ENCODE results near the gene TDRD7.

TDRD7 gene

DNA sequence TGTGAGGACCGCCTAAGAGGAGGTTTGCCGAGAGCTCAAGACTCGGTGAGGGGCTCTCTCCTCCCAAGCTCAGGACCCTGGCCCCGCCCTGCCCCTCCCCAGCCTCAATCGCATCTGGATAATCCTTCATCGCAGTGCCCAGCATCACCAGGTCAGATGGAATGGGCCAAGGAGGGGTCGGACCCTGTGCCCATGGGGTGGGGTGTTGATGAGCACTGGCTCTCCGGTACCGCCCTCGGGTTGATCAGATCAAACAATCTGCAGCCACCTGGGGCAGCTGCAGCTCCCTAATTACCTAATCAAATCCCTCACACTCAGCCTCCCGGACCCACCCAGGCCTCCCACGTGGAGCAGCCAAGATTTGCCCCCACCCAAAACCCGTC, 24.4 kb upstream of the TDRD7 start:
- DNase-seq, result no peak

DNA sequence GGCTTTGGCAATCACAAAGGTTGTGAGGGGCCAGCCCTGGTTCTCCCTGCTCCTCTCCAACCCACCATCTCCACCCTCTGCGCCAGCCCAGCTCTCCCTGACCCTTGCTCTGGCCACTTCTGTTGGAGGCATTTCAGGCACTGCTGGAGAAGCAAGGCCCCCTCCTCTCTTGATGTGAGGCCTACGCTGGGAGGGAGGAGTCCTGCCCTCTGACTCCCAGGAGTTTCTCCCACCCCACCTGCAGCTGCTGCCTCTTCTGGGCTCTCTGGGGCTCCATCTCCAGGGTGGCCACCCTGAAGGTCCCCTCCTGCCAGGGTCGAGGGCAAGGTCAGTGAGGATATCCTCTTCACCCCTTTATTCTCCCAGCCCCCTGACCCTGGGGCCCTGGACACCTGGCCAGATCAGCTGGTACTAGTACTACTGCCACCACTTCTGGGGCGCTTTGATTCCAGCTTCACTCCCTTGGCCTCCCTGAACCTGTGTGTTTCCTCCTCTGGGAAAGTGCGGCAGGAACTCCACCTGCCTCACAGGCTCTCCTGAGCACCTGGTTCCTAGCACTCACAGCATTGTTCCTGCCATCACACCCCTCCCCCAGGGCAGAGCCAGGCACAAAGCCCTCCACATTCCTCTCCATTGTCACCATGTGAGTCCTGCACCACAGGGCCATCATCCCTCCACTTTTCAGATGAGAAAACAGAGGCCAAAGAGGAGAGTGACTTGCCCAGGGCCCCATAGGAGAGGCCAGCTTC, 23.8 kb upstream of the TDRD7 start:
- DNase-seq, result no peak

DNA sequence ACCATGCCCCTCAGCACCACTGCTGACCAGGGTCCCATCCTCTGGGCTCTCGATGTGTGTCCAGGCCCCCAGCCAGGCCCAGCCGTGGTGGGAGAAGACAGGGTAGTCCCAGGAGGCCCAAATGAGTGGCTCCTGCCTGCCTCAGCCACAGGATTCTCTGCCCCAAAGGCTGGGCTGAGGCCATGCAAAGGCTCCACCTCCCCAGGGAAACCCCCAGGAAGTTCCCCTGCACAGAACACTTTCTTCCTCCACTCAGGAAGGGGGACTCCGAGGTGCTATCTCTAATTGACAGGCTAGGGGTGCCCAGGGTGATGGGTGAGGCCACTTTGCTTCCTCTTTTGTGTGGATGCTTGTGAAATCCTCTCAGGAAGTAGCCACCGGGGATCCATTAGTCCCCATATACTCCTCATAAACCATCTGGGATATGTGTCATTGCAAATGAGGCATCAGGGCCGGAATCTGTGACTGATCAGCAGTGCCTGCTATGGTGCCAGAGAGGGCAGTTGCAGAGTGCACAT, 23.1 kb upstream of the TDRD7 start:
- DNase-seq, result no peak

DNA sequence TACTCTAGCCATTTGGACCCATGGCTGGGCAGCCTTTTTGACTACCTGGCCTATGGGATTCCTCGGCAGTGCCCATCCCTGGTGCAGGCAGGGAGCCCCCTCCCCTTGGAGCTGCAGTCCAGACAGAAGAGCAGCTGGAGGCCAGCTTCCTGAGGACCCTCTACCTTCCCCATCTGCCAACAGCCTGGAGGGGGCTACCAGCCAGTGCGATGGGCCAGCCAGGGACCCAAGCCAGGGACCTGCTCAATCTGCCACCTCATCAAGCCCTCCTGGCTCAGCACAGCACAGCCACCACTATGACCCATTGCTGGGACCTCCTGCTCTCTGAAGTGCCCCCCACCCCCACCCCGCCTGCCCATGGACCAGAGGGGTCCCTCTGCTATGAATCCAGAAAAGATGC, 22.6 kb upstream of the TDRD7 start:
- no peak for DNase-seq

DNA sequence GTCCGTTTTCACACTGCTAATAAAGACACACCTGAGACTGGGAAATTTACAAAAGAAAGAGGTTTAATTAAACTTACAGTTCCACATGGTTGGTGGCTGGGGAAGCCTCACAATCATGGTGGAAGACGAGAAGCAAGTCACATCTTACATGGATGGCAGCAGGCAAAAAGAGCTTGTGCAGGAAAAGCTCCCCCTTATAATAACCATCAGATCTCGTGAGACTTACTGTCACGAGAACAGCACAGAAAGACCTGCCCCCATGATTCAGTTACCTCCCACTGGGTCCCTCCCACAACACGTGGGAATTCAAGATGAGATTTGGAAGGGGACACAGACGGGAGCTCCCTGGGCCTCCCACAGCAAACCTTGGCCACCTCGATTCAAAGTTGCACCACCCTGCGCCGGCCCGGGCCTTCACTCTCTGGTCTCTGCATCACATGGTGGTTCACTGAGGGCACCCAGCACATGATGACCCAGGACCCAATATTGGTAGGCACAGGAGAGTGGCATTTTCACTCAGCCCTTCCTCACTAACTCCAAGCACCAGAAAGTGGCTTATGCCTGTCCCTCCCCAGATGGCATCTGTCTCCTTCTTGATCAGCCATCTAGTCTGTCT, 21.0 kb upstream of the TDRD7 start:
- no peak for DNase-seq

DNA sequence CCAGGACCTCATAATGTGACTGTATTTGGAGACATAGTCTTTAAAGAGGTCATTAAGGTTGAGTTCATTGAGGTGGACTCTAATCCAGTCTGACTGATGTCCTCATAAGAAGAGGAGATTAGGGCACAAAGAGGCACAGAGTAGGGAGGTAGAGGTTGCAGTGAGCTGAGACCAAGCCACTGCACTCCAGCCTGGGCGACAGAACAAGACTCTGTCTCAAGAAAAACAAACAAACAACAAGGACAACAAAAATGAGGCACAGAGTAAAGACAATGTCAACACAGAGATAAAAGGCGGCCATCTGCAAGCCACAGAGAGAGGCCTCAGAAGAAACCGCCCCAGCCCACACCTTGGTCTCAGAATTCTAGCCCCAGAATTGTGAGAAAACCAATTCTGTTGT, 17.0 kb upstream of the TDRD7 start:
- no peak for DNase-seq

DNA sequence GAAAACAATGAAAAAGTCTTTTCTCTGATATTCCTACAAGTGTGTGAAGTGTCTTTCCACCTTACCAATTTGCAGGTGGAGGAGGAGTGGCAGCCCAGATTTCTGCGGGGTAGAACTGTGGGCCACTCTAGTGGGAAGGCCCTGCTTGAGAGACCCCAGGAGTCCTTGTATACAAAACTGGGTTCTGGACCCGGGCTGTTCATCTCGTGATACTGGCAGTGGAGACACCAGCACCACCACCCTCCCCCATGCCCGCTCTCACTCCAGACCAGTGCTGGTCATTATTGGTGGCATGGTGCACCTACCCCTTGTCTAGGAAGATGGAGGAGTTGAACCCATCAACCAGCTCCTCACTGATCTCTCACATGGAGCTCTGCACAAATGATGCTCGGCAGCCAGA, 16.2 kb upstream of the TDRD7 start:
- no peak for DNase-seq

DNA sequence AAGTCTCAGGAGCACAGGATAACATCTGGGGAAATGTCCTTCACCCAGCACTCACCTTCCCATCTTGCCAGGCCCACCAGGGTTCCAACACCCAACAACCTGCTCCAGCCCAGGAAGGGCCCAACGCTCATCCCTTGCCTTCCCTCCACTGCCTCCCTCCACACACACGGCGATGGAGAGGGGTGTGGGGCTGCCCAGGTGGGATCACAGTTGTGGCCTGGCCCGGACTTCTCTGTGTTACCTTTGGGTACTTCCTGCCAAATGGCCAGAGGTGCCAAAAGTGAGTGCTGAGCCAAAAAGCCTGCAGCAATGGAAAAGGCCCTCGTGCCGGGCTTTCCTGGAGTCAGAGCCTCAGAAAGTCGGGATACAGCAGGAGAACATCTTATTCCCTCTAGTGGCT, 15.6 kb upstream of the TDRD7 start:
- no peak for DNase-seq

DNA sequence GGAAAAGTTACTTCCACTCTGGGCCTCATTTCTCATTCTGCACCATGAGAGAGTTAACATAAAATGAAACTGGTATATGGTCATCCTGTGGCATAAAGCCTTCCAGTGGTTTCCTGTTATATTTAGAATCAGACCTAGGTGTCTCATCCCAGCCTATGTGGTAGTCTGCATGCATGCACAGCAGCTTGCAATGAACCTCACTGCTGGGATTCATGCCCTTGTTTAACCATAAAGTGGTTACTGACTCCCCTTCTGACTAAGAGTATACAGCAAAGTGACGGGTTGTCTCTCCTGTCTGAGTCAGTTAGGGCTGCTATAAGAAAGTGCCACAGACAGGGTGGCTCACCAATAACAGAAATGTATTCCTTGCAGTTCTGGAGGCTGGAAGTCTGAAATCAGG, 14.7 kb upstream of the TDRD7 start:
- DNase-seq, result no peak

DNA sequence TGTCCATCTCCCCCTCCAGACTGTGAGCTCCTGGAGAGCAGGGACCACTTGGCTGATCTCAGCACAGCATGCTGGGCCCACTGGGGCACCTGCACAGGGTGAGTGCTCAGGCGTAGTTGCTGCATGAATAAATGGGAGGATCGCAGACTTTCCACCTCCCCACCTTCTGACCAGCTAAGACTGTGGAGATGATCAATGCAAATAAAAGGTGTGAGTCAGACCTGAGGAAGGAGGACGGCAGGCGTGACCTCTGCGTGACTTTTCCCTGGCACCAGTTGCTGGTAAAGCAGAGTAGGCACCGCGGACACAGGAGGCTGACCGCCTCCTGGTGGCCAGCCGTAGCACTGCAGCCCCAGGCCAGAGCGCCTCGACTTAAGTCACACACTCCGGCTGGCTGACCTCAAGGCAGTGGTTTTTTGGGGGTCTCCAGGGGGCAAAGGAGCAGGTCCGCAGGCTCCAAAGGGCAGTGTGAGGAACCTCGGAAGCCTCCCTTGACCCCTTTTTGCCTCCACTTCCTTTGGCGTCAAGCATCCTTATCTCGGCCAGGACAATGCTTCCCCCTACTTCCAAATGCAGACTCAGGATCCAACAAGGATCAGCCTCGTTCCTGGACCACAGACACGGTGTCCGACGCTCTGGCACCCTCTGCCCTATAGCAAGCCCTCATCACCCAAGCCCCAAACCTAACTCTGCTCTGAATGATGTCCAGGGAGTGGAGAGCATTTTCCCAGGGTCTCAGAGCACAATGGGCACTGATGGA, 12.7 kb upstream of the TDRD7 start:
- peak; percentile 43 for DNase-seq

DNA sequence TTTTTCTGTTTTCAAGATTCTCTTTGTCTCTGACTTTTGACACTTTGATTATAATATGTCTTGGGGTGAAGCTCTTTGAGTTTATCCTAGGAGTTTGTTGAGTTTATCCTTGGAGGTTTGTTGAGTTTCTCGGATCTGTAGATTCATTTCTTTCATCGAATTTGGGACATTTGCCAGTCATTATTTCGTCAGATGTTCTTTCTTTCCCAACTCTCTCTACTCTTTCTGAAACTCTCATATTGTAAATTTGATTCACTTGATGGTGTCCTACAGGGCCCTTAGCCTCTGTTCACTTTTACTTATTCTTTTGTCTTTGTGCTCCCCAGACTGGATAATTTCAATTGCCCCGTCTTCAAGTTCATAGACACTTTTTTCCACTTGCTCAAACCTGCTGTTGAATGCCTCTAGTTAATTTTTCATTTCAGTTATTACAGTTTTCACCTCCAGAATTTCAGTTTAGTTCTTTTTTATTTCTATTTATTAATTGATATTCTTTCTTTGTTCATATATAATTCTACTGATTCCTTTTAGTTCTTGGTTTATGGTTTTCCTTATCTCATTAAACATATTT, 8.1 kb upstream of the TDRD7 start:
- DNase-seq, result no peak

DNA sequence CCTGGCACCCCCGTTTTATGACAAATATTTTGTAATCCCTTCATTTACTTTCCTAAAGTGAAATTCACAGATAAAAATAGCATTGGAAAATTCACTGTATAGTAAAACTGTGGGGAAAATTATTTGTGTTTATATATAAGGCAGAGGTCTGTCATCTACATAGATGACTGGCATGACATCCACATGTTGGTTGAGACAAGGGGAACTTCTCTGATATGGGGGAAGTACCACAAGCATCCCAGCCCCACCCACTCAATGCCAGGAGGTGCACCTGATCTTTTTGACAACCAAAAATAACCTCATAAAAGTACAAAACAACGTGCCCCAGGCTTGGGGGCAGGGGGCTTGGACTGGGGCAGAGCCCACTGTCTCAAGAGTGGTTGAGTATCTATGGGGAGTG, 6.3 kb upstream of the TDRD7 start:
- no peak for DNase-seq

DNA sequence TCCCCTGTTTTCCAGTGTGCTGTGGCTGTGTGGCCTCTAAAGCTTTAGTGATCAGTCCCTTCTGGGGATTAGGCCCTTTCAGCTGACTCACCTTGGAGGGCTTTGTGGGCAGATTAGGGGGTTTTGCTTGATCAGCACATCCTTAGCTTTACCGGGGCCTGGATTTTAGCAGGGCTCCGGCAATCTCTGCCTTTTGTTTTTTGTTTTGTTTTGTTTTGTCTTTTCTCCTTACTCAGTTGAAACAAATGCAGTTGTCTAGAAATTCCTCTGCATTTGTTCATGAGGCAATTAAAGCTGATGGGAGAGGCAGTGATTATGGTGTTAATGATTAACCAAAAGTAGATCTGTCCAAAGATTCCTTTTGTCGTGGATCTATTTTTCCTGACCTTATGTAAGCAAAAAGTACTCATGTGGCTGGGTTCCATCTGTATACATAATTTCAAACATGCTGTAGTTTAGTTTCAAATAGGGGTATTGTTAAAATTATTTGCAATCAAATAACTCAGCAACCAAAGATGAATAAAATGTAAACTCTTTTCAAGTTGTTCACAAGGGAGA, 5.2 kb upstream of the TDRD7 start:
- DNase-seq, result no peak

DNA sequence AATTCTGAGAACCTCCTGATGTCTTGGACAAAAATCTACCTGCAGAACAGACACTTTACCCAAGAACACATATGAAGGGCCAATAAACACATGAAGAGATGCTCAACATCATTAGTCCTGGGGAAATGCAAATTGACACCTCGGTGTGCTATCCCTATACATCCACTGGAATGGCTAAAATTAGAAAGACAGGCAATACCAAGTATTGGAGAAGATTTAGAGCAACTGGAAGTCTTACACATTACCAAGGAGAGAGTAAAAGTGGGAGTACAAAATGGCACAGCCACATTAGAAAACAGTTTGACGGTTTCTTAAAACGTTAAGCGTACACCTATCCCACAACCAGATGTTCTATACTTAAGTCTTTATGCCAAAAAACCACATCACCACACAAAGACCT, 3.3 kb upstream of the TDRD7 start:
- DNase-seq, result no peak

DNA sequence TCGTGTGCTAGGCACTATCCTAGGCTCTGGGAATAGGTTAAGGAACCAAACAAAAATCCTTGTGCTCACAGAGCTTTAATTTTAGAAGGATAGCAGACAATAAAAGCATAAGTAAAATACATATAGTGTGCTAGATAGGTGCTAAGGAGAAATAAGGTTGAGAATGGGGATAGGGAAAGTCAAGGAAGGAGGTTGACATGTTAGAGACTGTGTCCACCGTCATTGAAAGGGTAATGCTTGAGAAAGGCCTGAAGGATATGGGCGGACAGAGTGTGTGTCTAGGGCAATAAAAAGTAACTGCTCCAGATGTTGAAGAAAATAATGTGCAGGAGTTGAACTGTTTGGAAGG, 482 bp upstream of the TDRD7 start:
- DNase-seq, result no peak

DNA sequence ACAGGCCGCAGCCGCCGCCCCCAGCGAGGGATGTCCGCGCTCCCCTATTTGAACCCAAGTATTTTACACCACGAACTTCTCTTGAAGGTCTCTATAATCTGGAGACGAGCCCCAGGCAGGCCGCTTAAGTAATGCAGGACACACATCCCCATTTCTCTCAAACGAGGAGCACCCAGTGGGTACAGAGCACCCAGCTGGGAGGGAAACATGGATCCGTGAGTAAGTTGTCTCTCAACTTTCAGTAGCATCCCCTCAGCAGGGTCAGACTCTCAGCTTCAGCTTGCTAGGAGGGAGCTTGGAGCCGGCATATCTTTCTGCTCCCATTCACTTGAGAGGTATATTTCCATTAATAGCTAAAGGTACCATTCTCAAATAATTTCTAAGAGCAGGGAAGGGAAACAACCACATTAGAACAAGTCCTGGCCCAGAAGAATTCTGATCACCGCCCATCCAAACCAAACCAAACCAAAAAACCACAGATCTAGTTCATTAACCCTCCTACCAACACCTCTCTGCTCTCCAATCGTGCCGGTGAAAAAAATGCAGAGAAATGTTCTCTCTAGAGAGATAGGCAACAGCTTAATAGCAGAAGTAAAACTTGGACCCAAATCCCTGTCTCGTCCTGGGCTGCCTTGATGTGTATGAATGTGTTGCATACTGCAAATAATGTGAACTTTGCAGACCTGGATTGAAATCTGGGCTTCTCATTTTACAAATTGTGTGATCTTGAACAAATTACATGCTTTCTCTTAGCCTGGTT, 910 bp downstream of the TDRD7 start:
- no peak for DNase-seq

DNA sequence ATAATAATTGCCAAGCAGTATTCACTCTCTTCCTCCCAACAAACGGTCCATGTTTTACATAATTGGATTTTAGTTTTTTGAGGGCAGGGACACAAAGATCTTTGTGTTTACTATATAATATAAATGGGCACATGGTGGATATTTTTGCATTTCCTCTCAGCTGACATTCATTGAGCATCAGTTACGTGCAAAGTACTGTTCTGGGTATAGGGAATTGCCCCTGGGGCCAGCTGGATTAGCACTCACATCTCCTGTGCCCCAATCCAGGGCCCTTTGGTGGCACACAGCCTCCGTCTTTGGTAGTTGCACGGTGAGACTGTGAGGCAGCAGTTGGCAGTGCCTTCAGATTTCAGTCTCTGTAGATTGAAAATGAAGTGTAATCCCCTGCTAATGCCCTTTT, 1.6 kb downstream of the TDRD7 start:
- DNase-seq, result no peak

DNA sequence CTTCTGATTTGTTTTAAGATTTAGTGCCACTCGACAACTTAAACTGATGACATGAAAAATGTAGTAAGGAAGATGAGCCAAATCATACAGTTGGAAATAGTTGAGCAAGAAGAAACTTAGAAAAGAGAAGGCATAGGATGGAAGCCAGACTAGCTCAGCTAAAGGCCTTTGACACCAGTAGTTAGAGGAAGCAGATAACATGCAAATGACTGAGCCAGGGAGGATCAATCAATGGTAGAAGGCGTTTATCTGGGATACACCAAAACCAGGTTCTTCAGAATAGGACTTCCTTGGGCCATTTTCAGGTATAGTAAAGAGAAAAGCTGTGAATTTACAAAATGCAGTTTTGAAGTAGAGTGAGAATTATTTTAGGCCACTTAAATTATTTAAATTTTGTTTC, 3.2 kb downstream of the TDRD7 start:
- no peak for DNase-seq

DNA sequence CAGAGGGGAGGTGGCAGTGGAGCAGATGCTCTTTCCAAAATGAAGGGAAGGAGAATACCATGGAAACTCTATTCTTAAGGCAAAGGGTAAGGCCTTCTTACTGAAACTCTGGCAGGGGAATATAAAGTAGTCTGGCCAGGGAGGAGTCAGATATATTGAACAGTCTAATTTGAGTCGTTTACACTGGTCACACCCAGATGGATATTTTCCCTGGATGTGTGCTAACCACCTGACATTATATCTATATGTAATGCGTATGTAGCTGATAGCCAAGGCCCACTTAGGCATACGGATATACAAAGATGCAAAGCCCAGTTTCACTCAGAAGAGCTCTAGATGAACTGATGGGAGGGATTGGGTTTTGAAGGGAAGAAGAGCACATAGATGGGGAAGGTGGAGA, 7.0 kb downstream of the TDRD7 start:
- DNase-seq, result no peak

DNA sequence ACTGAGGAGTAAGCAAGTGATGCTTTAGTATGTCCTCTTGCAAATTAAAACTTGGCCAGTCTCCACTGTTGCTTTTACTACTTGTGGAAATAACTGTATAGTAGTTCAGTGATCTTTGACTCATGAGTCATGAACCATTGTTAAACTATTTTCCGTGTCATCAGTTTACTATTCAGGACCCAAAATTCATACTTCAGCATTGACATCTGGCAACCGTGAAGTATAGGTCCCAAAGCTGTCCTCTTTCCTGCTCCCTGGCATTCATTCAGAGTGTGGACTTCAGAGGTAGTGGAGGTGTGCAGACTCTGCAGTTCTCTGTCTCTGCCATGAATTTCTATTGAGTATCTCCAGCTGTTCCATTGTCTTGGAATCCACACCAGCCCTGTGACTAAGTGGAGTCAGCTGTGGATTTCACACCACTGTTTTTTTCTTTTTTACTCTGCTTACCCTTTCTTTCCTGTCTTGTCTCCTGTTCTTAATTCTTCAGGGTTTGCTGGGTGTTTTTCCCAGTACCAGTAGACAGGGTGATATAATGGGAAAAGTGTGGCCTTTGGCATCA, 7.5 kb downstream of the TDRD7 start:
- DNase-seq, result no peak

DNA sequence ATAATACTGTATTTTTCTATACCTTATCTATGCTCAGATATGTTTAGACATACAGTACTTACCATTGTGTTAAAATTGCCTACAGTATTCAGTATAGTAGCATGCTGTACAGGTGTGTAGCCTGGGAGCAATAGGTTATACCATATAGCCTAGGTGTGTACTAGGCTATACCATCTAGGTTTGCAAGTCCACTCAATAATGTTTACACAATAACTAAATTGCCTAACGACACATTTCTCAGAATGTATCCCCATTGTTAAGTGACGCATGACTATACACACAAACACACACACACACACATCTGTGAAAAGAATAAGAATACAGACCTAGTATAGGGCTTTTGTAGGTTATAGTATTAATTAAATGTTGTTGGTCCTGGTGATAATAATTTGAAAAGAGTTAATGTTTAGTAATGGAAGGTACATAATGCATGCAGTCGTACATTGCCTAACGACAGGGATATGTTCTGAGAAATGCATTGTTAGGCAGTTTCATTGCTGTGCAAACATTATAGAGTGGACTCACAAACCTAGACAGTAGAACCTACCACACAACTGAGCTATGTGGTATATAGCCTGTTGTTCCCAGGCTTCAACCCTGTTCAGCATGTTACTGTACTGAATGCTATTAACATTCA, 13.6 kb downstream of the TDRD7 start:
- no peak for DNase-seq

DNA sequence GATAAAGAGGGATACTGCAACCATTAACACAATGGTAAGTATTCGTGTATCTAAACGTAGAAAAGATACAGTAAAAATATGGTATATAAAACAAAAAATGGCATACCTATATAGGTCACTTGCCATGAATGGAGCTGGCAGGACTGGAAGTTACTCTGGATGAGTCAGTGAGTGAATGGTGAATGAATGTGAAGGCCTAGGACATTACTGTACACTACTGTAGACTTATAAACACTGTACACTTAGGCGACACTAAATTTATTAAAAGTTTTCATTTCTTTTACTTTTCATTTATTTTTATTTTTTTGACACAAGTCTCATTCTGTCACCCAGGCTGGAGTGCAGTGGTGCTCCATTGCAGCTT, 14.1 kb downstream of the TDRD7 start:
- no peak for DNase-seq

Measured in activated gamma-delta T cell (primary cell).